GM21381 (cell line): ENCODE results near the gene SCFD2.
"Not testable (repeated sequence)": the region's sequence is repeated elsewhere in the genome, so short reads cannot be mapped to it uniquely, and the experiment has no call there.

Experiments used
- ATAC-seq: cut with Tn5 transposase; IDR thresholded peaks from one replicate; pipeline ENCODE4 v1.9.1; 2021; ENCODE audit warnings: mild to moderate bottlenecking, moderate library complexity; ENCODE audit not compliant: unreplicated experiment

The SCFD2 gene

GRCh38 chr4:53194727-53195126 lies 171.1 kb downstream of the SCFD2 start:
- no peak for ATAC-seq

- no peak for ATAC-seq
Measured at GRCh38 chr4:53193111-53193510, 172.8 kb downstream of the SCFD2 start.

DNA sequence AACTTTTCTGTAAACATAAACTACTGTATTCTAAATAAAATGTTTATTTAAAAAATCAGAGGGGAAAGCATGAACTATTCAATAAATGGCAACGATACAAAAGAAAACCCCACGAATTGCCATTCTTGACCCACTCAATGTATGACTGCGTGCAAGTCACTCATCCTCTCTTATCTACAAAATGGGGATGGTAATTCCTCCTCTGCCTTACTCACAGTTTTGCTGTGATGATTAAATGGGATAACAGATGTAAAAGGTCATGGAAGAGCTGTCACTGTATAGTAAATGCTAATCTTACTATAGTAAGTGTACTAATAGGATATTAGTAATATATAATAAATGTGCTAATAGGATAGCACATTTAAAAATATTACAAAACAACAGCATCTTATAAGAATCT lies 173.4 kb downstream of the SCFD2 start:
- no peak for ATAC-seq

DNA sequence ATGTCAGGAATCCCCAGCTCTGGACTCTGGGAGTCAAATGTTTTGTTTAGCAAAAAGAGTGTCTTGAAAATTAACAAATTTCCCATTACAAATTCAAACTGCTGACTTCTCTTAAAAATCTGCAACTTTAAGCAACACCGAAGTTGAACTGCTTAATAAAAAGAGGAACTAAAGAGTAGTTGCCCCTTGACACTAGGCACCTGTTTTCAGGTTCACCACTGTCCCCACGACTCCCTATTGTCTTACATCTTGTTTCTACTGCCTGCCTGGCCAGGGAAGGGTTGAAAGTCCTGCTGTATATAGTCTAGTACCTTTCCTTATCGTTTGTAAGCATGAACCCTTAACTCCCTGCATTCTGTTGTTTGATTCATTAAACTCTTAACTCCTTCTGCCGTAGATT lies 173.9 kb downstream of the SCFD2 start:
- no peak for ATAC-seq

DNA sequence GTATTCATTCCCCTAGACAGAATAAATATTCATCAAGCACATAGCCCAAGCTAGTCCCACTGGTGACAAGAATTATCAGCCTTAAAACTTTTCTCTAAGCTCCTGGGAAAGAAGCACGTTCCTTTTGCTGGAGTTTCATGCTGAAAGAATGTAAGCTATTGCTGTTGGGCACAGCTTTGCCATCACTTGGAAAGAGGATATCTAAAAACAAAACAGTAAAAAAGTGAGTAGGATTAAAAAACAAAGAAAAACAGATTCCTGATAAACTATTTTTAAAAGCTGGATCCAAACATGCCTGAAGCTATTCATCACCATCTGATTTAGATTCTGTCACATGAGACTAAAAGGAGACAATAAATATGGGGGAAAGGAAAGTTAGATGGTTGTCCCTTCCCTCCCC lies 176.8 kb downstream of the SCFD2 start:
- ATAC-seq = no peak

DNA sequence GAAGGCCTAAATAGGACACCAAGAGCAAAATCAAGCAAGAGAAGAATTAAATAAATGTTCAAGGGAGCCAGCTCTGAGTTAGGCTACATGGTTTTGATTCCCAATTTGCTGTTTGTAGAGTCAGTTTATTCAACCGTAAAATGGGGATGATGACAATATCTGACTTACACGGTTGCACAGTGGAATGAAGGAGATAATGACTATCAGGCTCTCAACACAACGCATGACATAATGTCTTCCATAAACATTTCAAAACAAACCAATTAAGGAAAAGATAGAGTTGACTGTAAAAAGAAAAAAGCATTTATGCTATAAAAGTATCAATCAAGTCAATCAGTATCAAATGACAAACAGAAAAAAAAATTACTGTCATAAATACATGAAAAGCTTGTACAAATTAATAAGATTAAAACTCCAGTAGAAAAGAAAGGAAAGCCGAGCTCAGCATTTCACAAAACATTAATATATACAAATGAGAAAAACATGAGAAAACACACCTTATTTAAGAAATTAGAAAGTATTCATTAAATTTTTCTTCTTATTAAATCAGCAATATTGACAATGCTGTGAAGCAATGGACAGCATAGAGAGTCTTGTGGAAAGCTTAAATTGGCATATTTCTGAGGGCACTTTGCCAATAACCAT lies 179.0 kb downstream of the SCFD2 start:
- no peak for ATAC-seq

GRCh38 chr4:53185869-53186585 lies 179.8 kb downstream of the SCFD2 start:
- no peak for ATAC-seq

DNA sequence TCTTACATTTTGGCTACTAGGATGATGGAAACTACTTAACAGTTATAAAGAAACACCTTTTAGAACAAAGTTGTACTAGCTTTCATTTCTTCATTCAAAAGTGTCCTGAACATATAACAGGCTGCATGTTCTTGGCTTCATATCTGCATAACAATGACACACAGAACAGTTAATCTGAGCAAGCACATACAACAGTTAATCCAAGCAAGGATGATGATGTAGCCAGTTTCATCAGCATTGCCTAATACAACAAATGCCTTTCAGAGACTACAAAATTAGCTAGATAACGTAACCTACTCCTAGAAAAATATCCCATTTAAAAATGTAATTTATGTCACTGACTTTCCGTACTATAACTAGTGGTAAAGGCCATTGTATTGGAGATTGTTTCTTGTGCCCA lies 182.1 kb downstream of the SCFD2 start:
- no peak for ATAC-seq

DNA sequence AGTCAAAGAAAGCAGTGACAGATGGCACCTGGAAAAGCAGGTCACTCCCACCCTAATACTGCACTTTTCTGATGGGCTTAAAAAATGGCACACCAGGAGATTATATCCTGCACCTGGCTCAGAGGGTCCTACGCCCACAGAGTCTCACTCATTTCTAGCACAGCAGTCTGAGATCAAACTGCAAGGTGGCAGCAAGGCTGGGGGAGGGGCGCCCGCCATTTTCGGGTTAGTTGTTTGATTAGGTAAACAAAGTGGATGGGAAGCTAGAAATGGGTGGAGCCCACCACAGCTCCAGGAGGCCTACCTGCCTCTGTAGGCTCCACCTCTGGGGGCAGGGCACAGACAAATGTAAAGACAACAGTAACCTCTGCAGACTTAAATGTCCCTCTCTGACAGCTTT lies 188.1 kb downstream of the SCFD2 start:
- ATAC-seq = not testable (repeated sequence)

- ATAC-seq = no peak
Measured at GRCh38 chr4:53175640-53176039, 190.2 kb downstream of the SCFD2 start.

- no peak for ATAC-seq
Measured at GRCh38 chr4:53174823-53175222, 191.0 kb downstream of the SCFD2 start.

GRCh38 chr4:53173576-53173975 lies 192.3 kb downstream of the SCFD2 start:
- no peak for ATAC-seq

DNA sequence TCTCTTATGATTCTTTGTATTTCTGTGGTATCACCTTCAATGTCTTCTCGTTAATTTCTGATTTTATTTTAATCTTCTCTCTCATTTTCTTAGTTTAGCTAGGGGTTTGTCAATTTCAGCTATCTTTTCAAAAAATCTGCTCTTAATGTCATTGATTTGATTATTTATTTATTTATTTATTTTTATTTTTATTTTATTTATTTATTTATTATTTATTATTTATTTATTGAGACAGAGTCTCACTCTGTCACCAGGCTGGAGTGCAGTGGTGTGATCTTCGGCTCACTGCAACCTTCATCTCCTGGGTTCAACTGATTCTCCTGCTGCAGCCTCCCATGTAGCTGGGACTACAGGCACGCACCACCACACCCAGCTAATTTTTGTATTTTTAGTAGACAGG lies 194.1 kb downstream of the SCFD2 start:
- ATAC-seq = no peak

- ATAC-seq = no peak
Measured at GRCh38 chr4:53169695-53170617, 195.9 kb downstream of the SCFD2 start.

GRCh38 chr4:53168228-53168627 lies 197.6 kb downstream of the SCFD2 start:
- ATAC-seq = no peak

DNA sequence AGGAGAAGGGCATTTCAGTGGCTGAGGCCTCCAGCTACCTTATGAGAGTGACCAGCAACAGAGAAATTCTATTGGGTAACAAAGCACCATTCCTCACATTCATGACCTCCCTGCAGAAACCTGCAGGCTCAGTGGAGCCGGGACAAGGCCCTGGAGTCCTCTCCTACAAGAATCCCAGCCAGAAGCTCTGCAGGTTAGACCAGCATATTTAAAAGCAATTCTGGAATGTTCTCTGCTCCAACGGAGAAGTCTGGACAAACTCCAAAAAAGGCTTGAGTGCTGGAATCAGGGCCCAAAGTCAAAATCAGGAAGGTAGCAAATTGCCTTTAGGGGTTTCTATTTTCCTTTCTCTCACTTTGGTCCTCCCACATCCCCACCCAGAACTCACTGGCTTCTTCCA lies 202.9 kb downstream of the SCFD2 start:
- ATAC-seq = no peak

DNA sequence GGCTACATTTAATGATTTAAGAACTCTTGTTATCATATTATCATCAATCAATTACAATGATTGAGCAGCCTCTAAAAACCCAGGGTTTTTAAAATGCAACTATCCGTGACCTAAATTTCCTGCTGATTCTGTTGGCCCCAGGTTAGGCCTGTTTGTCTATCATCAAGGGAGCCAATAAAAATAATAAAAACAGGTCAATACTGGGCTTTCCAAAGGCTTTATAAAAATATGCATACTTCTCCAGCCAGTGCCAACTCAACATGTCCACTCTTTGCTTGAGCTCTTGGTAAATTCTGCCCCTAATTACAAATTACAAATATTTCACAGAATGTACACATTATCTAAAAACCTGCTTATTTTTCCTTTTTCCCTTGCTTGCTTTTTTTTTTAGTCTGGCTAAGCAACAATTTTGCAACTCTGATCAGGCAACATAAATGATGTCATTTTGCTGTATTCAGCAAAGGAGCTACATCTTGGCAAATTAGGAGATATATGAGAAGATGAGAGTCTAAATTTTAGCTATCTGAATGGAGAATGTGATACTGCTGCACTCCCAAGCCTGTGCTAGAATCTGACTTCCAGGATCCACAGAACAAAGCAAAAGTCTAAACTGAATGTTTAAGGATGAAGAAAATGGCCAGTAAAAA lies 204.0 kb downstream of the SCFD2 start:
- ATAC-seq = no peak

- ATAC-seq = no peak
Measured at GRCh38 chr4:53161051-53161786, 204.6 kb downstream of the SCFD2 start.

DNA sequence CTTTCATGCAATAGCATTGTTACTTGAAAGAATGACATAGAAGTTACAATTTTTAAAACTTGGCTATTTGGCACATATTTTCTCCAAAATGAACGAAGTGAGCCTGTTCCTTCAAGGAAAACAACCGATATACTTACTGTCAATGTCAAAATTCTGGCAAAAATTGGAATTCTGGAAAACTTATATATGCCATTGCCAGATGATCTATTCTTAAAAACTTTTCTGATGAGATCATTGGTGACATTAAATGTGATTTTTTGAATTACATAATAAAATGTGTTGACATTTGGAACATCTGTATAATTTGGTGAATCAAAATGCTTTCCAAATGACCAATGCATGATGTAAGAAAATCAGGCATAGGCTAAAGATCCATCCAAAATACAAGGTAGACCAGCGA lies 209.0 kb downstream of the SCFD2 start:
- no peak for ATAC-seq

GRCh38 chr4:53152467-53152866 lies 213.4 kb downstream of the SCFD2 start:
- no peak for ATAC-seq

DNA sequence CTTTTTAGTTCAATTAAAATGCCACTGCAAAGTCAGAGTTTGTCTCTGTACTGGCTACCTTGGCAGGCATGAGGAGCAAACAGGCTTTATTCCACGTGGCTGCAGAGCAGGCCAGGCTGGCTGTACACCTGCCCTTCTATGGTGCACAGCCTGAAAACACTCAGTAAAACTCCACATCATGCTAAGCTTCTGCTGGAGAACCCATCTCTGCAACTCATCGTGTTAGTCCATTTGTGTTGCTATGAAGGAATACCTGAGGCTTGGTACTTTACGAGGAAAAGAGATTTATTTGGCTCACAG lies 214.4 kb downstream of the SCFD2 start:
- ATAC-seq = no peak
